ENCODE results near the gene LARGE1.
A peak's percentile ranks its signal among the peaks of the same experiment; 100 is the strongest.

LARGE1 gene

GRCh38 chr22:33518405-33518804 is 401.9 kb downstream of the LARGE1 start:
- DNase-seq = no peak

GRCh38 chr22:33515795-33516194 is 404.5 kb downstream of the LARGE1 start:
- peak; percentile 8 for DNase-seq

GRCh38 chr22:33513388-33514338 is 406.6 kb downstream of the LARGE1 start:
- DNase-seq = no peak

GRCh38 chr22:33512908-33513307 is 407.4 kb downstream of the LARGE1 start:
- DNase-seq = no peak

GRCh38 chr22:33510429-33510904 is 409.8 kb downstream of the LARGE1 start:
- no peak for DNase-seq

- no peak for DNase-seq
Measured at GRCh38 chr22:33504941-33505625, 415.2 kb downstream of the LARGE1 start.

- no peak for DNase-seq
Measured at GRCh38 chr22:33496112-33496511, 424.2 kb downstream of the LARGE1 start.

GRCh38 chr22:33493476-33494205 is 426.6 kb downstream of the LARGE1 start:
- DNase-seq = no peak

GRCh38 chr22:33492210-33492651 is 428.0 kb downstream of the LARGE1 start:
- DNase-seq = no peak

- DNase-seq = no peak
Measured at GRCh38 chr22:33487041-33487716, 433.1 kb downstream of the LARGE1 start.

GRCh38 chr22:33481550-33481949 is 438.7 kb downstream of the LARGE1 start:
- no peak for DNase-seq

GRCh38 chr22:33477120-33478111 is 442.9 kb downstream of the LARGE1 start:
- no peak for DNase-seq

GRCh38 chr22:33476716-33477115 is 443.6 kb downstream of the LARGE1 start:
- no peak for DNase-seq

- no peak for DNase-seq
Measured at GRCh38 chr22:33476206-33476605, 444.1 kb downstream of the LARGE1 start.

GRCh38 chr22:33474587-33474986 is 445.7 kb downstream of the LARGE1 start:
- no peak for DNase-seq

GRCh38 chr22:33472462-33473344 is 447.6 kb downstream of the LARGE1 start:
- no peak for DNase-seq

- DNase-seq = no peak
Measured at GRCh38 chr22:33470456-33470855, 449.8 kb downstream of the LARGE1 start.

- no peak for DNase-seq
Measured at GRCh38 chr22:33467620-33468095, 452.6 kb downstream of the LARGE1 start.

- no peak for DNase-seq
Measured at GRCh38 chr22:33467080-33467479, 453.2 kb downstream of the LARGE1 start.

- no peak for DNase-seq
Measured at GRCh38 chr22:33465554-33465953, 454.7 kb downstream of the LARGE1 start.
